ENCODE results near the gene MAP4K3.

DNA sequence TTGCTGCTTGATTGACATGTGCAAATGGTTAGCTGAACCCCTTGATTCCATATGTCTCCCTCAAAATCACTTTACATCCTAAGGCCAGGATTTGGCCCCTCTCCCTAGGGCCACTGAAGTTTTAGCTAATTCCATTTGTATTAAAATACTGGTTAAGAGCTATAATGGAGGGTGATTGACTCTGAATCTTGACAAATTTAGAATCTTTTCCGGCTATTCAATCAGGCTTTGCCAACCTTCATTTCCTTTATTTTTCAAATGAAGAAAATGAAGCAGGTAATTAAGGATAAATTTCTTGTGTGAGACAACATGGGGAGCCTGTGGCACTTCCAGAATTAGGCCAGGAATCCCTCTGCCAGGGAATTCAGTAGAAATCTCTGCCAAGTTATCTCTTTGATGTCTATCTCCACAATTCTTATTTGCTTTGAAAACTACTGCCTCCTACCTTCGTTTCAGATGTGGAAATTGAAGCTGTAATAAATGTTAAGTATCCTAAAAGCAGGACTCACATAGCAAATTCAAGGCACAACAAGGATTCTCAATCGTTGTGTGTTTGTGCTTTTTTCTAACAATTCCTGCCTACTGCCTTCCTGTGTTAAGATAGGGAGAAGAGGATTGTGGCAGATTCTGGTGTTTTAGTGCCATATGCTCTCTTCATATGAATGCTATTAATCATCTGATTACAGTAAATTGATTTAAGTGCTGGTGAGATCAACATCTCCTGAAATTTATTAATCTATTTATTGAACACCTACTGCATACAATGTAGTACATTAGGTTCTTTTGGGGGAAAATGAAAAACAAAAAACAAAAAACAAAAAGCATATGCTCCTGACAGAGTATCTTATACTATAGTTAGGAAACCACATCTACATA is 47.8 kb upstream of the MAP4K3 start:
- no peak for TF ChIP-seq CTCF (IDR thresholded peaks at IDR 0.05)
- no peak for TF ChIP-seq POLR2A (IDR thresholded peaks at IDR 0.05)

Data from heart left ventricle (tissue), 13 donors.